ENCODE results near the gene TESK2.

DNA sequence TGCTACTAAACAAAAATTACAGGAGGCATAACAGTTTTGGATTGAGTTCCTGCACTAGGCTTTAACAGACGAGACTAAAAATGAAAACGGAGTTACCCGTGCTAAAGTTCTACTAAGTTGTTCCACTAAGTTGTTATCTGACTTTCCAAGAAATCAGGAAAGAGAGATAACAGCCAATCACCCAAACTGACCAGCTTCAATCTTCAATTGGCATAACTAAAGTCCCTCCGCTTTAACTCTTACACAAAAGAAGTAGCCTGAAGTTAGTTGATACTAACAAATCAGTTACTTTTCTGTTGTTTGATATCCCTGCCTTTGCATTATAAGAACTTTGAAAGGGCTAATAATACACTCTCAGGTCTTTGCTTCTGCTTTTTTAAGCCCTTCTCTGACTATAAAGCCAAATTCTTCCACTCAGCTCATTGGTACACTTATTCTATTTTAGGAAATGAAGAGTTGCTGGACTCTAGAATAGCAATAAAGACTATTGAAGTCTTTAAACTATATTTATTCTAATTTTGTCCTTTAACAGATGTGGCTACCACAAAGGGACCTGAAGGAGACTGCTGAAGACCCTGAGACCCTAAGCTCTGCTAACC lies 61.3 kb downstream of the TESK2 start:
- TF ChIP-seq, protein P1, sequence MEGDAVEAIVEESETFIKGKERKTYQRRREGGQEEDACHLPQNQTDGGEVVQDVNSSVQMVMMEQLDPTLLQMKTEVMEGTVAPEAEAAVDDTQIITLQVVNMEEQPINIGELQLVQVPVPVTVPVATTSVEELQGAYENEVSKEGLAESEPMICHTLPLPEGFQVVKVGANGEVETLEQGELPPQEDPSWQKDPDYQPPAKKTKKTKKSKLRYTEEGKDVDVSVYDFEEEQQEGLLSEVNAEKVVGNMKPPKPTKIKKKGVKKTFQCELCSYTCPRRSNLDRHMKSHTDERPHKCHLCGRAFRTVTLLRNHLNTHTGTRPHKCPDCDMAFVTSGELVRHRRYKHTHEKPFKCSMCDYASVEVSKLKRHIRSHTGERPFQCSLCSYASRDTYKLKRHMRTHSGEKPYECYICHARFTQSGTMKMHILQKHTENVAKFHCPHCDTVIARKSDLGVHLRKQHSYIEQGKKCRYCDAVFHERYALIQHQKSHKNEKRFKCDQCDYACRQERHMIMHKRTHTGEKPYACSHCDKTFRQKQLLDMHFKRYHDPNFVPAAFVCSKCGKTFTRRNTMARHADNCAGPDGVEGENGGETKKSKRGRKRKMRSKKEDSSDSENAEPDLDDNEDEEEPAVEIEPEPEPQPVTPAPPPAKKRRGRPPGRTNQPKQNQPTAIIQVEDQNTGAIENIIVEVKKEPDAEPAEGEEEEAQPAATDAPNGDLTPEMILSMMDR (IDR thresholded peaks at IDR 0.05): no peak
- TF ChIP-seq EP300 (IDR thresholded peaks at IDR 0.05): no peak

All from suprapubic skin (tissue), 3 donors.